ENCODE results near the gene ATP1A3.
A peak's percentile ranks its signal among the peaks of the same experiment; 100 is the strongest.

ATP1A3 gene

DNA sequence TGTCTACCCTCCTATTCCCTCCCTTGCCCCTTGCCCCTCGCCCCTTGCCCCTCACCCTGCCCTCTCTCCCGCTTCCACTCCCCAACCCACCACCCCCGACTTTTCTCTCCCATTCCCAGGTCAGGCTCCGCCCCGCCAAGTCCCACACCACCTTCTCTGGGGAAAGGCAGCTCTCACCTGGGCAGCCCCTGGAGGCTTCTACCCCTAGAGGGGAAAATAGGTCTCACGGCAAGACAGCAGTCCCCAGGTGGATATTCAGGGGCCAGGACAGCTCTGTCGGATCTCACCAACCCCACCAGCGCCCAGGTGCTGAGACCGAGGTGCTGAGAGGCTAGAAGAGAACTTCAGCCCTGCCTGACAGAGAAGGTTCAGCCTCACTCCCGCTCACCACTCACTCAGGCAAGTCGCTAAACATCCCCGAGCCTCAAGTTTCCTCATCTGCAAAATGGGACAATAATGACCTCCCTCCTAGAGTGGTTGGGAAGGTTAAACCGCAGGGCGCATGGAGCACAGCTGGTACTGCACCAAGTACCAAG is 64.4 kb downstream of the ATP1A3 start:
- Histone ChIP-seq H3K27me3 (ENCODE audit: control insufficient read depth, insufficient read depth, low read length, poor library complexity, severe bottlenecking) (peaks cover 100% of the 10 kb centered on the region), H3K27ac (ENCODE audit: insufficient read depth, low read depth, low read length, poor library complexity, severe bottlenecking) (no peak overlapping the region), H3K4me3 (ENCODE audit: insufficient read depth, low read depth, low read length) (no peak overlapping the region), H3K36me3 (ENCODE audit: control insufficient read depth, insufficient read depth, low read length) (no peaks in the 10 kb centered on the region), H3K9me3 (ENCODE audit: control insufficient read depth, low read length) (no peaks in the 10 kb centered on the region), H3K4me1 (ENCODE audit: control insufficient read depth, insufficient read depth, low read length) (peaks cover 4% of the 10 kb centered on the region)
- 20 to 23% methylated on average over 14 of the region's 14 CpGs for WGBS, 2 experiments

GRCh38 chr19:41928754-41929535 is 65.1 kb downstream of the ATP1A3 start:
- H3K36me3 ChIP-seq (ENCODE audit: control insufficient read depth, insufficient read depth, low read length) = no peaks in the 10 kb centered on the region
- 6% methylated on average over 28 to 29 of the region's 29 CpGs for WGBS, 2 experiments
- no peak overlapping the region for H3K27ac ChIP-seq (ENCODE audit: insufficient read depth, low read depth, low read length, poor library complexity, severe bottlenecking)
- H3K4me3 ChIP-seq (ENCODE audit: insufficient read depth, low read depth, low read length) = peak overlapping the region; percentile 19
- peaks cover 4% of the 10 kb centered on the region for H3K4me1 ChIP-seq (ENCODE audit: control insufficient read depth, insufficient read depth, low read length)
- H3K9me3 ChIP-seq (ENCODE audit: control insufficient read depth, low read length) = no peaks in the 10 kb centered on the region
- H3K27me3 ChIP-seq (ENCODE audit: control insufficient read depth, insufficient read depth, low read length, poor library complexity, severe bottlenecking) = peaks cover 100% of the 10 kb centered on the region

- Histone ChIP-seq H3K9me3 (ENCODE audit: control insufficient read depth, low read length) (no peaks in the 10 kb centered on the region), H3K27me3 (ENCODE audit: control insufficient read depth, insufficient read depth, low read length, poor library complexity, severe bottlenecking) (peaks cover 100% of the 10 kb centered on the region), H3K4me1 (ENCODE audit: control insufficient read depth, insufficient read depth, low read length) (peaks cover 4% of the 10 kb centered on the region), H3K4me3 (ENCODE audit: insufficient read depth, low read depth, low read length) (peak within 1 kb of the TSS; percentile 19), H3K36me3 (ENCODE audit: control insufficient read depth, insufficient read depth, low read length) (no peaks in the 10 kb centered on the region), H3K27ac (ENCODE audit: insufficient read depth, low read depth, low read length, poor library complexity, severe bottlenecking) (no peak within 1 kb of the TSS)
- WGBS, 2 experiments = 0% methylated on average over 48 of the region's 49 CpGs
Measured at GRCh38 chr19:41928221-41928683, 65.8 kb downstream of the ATP1A3 start, which contains the start of gene ERFL. TSS of gene ERFL (minus strand) at chr19:41928449. CDS start at chr19:41912919, 15,530 bp downstream.

- Histone ChIP-seq H3K4me3 (ENCODE audit: insufficient read depth, low read depth, low read length) (peak overlapping the region; percentile 19), H3K36me3 (ENCODE audit: control insufficient read depth, insufficient read depth, low read length) (no peaks in the 10 kb centered on the region), H3K9me3 (ENCODE audit: control insufficient read depth, low read length) (no peaks in the 10 kb centered on the region), H3K27me3 (ENCODE audit: control insufficient read depth, insufficient read depth, low read length, poor library complexity, severe bottlenecking) (peaks cover 100% of the 10 kb centered on the region), H3K4me1 (ENCODE audit: control insufficient read depth, insufficient read depth, low read length) (peaks cover 4% of the 10 kb centered on the region), H3K27ac (ENCODE audit: insufficient read depth, low read depth, low read length, poor library complexity, severe bottlenecking) (no peak overlapping the region)
- WGBS, 2 experiments = 2 to 3% methylated on average over 43 of the region's 43 CpGs
Measured at GRCh38 chr19:41927497-41928192, 66.4 kb downstream of the ATP1A3 start.

DNA sequence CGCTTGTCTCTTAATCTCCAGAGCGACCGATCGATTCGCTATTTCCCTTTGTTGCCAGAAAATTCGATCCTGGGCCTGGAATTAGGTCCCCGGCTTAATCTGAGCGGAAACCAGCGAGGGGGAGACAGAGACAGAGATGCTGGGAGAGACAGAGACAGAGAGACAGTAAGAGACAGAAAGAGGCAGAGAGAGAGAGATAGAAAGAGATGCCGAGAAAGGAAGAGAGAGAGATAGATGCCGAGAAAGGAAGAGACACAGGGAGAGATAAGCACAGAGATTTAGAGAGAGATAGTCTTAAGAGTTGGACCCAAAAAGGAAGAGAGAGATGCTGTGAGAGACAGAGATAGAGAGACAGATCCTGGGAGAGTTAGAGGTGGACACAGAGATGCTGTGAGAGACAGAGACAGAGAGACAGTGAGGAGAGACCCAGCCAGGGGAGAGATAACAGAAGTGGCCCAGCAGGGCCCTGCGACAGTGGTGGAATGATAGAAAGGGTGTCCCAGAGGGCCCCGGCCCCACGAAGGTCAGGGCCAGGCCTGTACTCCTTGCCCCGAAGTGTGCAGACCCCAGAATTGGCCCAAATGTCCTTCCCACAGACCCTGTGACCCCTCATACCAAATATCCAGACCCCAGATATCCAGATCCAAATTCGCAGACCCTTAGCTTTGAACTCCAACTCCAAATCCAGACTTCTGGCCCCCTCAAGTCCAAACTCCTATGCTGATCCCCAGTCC is 67.1 kb downstream of the ATP1A3 start:
- Histone ChIP-seq H3K4me3 (ENCODE audit: insufficient read depth, low read depth, low read length) (no peak overlapping the region), H3K27ac (ENCODE audit: insufficient read depth, low read depth, low read length, poor library complexity, severe bottlenecking) (no peak overlapping the region), H3K4me1 (ENCODE audit: control insufficient read depth, insufficient read depth, low read length) (peaks cover 11% of the 10 kb centered on the region), H3K9me3 (ENCODE audit: control insufficient read depth, low read length) (no peaks in the 10 kb centered on the region), H3K36me3 (ENCODE audit: control insufficient read depth, insufficient read depth, low read length) (no peaks in the 10 kb centered on the region), H3K27me3 (ENCODE audit: control insufficient read depth, insufficient read depth, low read length, poor library complexity, severe bottlenecking) (peaks cover 100% of the 10 kb centered on the region)
- 46 to 48% methylated on average over 16 of the region's 16 CpGs for WGBS, 2 experiments

GRCh38 chr19:41926028-41926762 is 67.8 kb downstream of the ATP1A3 start:
- Histone ChIP-seq H3K9me3 (ENCODE audit: control insufficient read depth, low read length) (no peaks in the 10 kb centered on the region), H3K4me1 (ENCODE audit: control insufficient read depth, insufficient read depth, low read length) (peaks cover 12% of the 10 kb centered on the region), H3K4me3 (ENCODE audit: insufficient read depth, low read depth, low read length) (no peak overlapping the region), H3K27ac (ENCODE audit: insufficient read depth, low read depth, low read length, poor library complexity, severe bottlenecking) (no peak overlapping the region), H3K27me3 (ENCODE audit: control insufficient read depth, insufficient read depth, low read length, poor library complexity, severe bottlenecking) (peaks cover 100% of the 10 kb centered on the region), H3K36me3 (ENCODE audit: control insufficient read depth, insufficient read depth, low read length) (no peaks in the 10 kb centered on the region)
- 21% methylated on average over 27 of the region's 27 CpGs for WGBS, 2 experiments

GRCh38 chr19:41925208-41926003 is 68.6 kb downstream of the ATP1A3 start:
- no peaks in the 10 kb centered on the region for H3K9me3 ChIP-seq (ENCODE audit: control insufficient read depth, low read length)
- 49 to 53% methylated on average over 7 of the region's 7 CpGs for WGBS, 2 experiments
- H3K27me3 ChIP-seq (ENCODE audit: control insufficient read depth, insufficient read depth, low read length, poor library complexity, severe bottlenecking) = peaks cover 100% of the 10 kb centered on the region
- peaks cover 16% of the 10 kb centered on the region for H3K4me1 ChIP-seq (ENCODE audit: control insufficient read depth, insufficient read depth, low read length)
- H3K36me3 ChIP-seq (ENCODE audit: control insufficient read depth, insufficient read depth, low read length) = no peaks in the 10 kb centered on the region
- H3K4me3 ChIP-seq (ENCODE audit: insufficient read depth, low read depth, low read length) = no peak overlapping the region
- no peak overlapping the region for H3K27ac ChIP-seq (ENCODE audit: insufficient read depth, low read depth, low read length, poor library complexity, severe bottlenecking)

GRCh38 chr19:41924151-41925145 is 69.6 kb downstream of the ATP1A3 start:
- 35 to 46% methylated on average over 12 of the region's 13 CpGs for WGBS, 2 experiments
- Histone ChIP-seq H3K4me1 (ENCODE audit: control insufficient read depth, insufficient read depth, low read length) (peaks cover 16% of the 10 kb centered on the region), H3K9me3 (ENCODE audit: control insufficient read depth, low read length) (no peaks in the 10 kb centered on the region), H3K4me3 (ENCODE audit: insufficient read depth, low read depth, low read length) (no peak overlapping the region), H3K27ac (ENCODE audit: insufficient read depth, low read depth, low read length, poor library complexity, severe bottlenecking) (no peak overlapping the region), H3K27me3 (ENCODE audit: control insufficient read depth, insufficient read depth, low read length, poor library complexity, severe bottlenecking) (peaks cover 100% of the 10 kb centered on the region), H3K36me3 (ENCODE audit: control insufficient read depth, insufficient read depth, low read length) (no peaks in the 10 kb centered on the region)

Data from ectodermal cell (in vitro differentiated cells).